ENCODE measurements around the gene EPHX1.

- TF ChIP-seq, protein P1, sequence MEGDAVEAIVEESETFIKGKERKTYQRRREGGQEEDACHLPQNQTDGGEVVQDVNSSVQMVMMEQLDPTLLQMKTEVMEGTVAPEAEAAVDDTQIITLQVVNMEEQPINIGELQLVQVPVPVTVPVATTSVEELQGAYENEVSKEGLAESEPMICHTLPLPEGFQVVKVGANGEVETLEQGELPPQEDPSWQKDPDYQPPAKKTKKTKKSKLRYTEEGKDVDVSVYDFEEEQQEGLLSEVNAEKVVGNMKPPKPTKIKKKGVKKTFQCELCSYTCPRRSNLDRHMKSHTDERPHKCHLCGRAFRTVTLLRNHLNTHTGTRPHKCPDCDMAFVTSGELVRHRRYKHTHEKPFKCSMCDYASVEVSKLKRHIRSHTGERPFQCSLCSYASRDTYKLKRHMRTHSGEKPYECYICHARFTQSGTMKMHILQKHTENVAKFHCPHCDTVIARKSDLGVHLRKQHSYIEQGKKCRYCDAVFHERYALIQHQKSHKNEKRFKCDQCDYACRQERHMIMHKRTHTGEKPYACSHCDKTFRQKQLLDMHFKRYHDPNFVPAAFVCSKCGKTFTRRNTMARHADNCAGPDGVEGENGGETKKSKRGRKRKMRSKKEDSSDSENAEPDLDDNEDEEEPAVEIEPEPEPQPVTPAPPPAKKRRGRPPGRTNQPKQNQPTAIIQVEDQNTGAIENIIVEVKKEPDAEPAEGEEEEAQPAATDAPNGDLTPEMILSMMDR (IDR thresholded peaks at IDR 0.05): no peak
- TF ChIP-seq POLR2A (IDR thresholded peaks at IDR 0.05) (no peak), EP300 (IDR thresholded peaks at IDR 0.05) (no peak), POLR2AphosphoS5 (IDR thresholded peaks at IDR 0.05) (no peak)
Observed at GRCh38 chr1:225840713-225841112, 30.8 kb downstream of the EPHX1 start.

All from suprapubic skin (tissue), 4 donors.